HepG2 (cell line): ENCODE measurements around the gene PLEKHA6. TPM values are rescaled to one million over a fixed set of nuclear protein-coding genes. Genes with fewer than 3 reads are reported as not detected.

Source experiments
- BORCS8-MEF2B ChIP-seq: sonication (generic); formaldehyde crosslinking; IDR thresholded peaks from 2 replicates; pipeline ENCODE4 v1.8.0; 2022; ENCODE audit warnings: mild to moderate bottlenecking, missing genetic modification reagents
- CSRNP2 ChIP-seq: sonication (generic); formaldehyde crosslinking; conservative IDR thresholded peaks from 2 replicates; pipeline ENCODE4 v1.8.0; 2022; ENCODE audit warnings: low read depth, missing genetic modification reagents
- DDIT3 ChIP-seq: sonication (generic); formaldehyde crosslinking; IDR thresholded peaks from 2 replicates; pipeline ENCODE4 v1.4.0; 2020; ENCODE audit warnings: mild to moderate bottlenecking, missing genetic modification reagents
- GTF2F1 ChIP-seq: fragments of 150-350 bp; IDR thresholded peaks from 2 replicates; pipeline ENCODE4 v1.6.1; 2014; ENCODE audit warnings: low read length
- HDAC2 ChIP-seq: sonication (generic); formaldehyde crosslinking; IDR thresholded peaks from 2 replicates; pipeline ENCODE4 v1.4.0; 2020; ENCODE audit warnings: missing genetic modification reagents
- HMG20A ChIP-seq: IDR thresholded peaks from 2 replicates; pipeline ENCODE4 v1.6.1; 2016; ENCODE audit warnings: borderline replicate concordance
- JUNB ChIP-seq: sonication (generic); formaldehyde crosslinking; IDR thresholded peaks from 2 replicates; pipeline ENCODE4 v1.8.0; 2022; ENCODE audit warnings: missing genetic modification reagents, mild to moderate bottlenecking, borderline replicate concordance
- MEF2D ChIP-seq: sonication (generic); formaldehyde crosslinking; IDR thresholded peaks from 2 replicates; pipeline ENCODE4 v1.5.1; 2020; ENCODE audit warnings: mild to moderate bottlenecking, missing genetic modification reagents
- MLLT10 ChIP-seq: sonication (generic); formaldehyde crosslinking; IDR thresholded peaks from 2 replicates; pipeline ENCODE4 v1.4.0; 2020; ENCODE audit warnings: missing genetic modification reagents
- MYPOP ChIP-seq: sonication (generic); formaldehyde crosslinking; IDR thresholded peaks from 2 replicates; pipeline ENCODE4 v1.8.1; 2023; ENCODE audit warnings: mild to moderate bottlenecking, moderate library complexity, missing genetic modification reagents
- NFE2L2 ChIP-seq: fragments of 150-350 bp; IDR thresholded peaks from 2 replicates; pipeline ENCODE4 v1.6.1; 2014; ENCODE audit warnings: low read length
- NFYC ChIP-seq: IDR thresholded peaks from 2 replicates; pipeline ENCODE4 v1.6.1; 2016; ENCODE audit warnings: missing genetic modification reagents, missing compliant biosample characterization
- PAF1 ChIP-seq: IDR thresholded peaks from 2 replicates; pipeline ENCODE4 v1.6.1; 2016; ENCODE audit warnings: missing genetic modification reagents, missing compliant biosample characterization
- PHB2 ChIP-seq: fragments of 450-650 bp; IDR thresholded peaks from 2 replicates; pipeline ENCODE4 v1.6.1; 2018; ENCODE audit not compliant: partially characterized antibody
- RBM39 ChIP-seq: fragments of 200-400 bp; formaldehyde crosslinking; IDR thresholded peaks from one replicate; pipeline ENCODE4 v1.6.1; 2018; ENCODE audit warnings: antibody characterized with exemption, mild to moderate bottlenecking, low read depth, low read length; ENCODE audit not compliant: poor library complexity, severe bottlenecking
- SMAD9 ChIP-seq: sonication (generic); formaldehyde crosslinking; IDR thresholded peaks from 2 replicates; pipeline ENCODE4 v1.5.1; 2020; ENCODE audit warnings: mild to moderate bottlenecking, missing genetic modification reagents
- ZBTB38 ChIP-seq: sonication (generic); formaldehyde crosslinking; IDR thresholded peaks from 2 replicates; pipeline ENCODE4 v1.5.1; 2020; ENCODE audit warnings: mild to moderate bottlenecking, missing genetic modification reagents
- ZNF30 ChIP-seq: sonication (generic); formaldehyde crosslinking; IDR thresholded peaks from 2 replicates; pipeline ENCODE4 v1.5.0; 2020; ENCODE audit warnings: mild to moderate bottlenecking, missing genetic modification reagents
- ZNF484 ChIP-seq: sonication (generic); formaldehyde crosslinking; IDR thresholded peaks from 2 replicates; pipeline ENCODE4 v1.5.1; 2020; ENCODE audit warnings: mild to moderate bottlenecking, low read depth, missing genetic modification reagents, borderline replicate concordance
- ZNF501 ChIP-seq: sonication (generic); formaldehyde crosslinking; IDR thresholded peaks from 2 replicates; pipeline ENCODE4 v1.5.1; 2020; ENCODE audit warnings: mild to moderate bottlenecking, moderate library complexity, missing genetic modification reagents
- ZNF770 ChIP-seq: sonication (generic); formaldehyde crosslinking; IDR thresholded peaks from 2 replicates; pipeline ENCODE4 v1.5.0; 2020; ENCODE audit warnings: mild to moderate bottlenecking, missing genetic modification reagents
- ZSCAN25 ChIP-seq: sonication (generic); formaldehyde crosslinking; IDR thresholded peaks from 2 replicates; pipeline ENCODE4 v1.8.0; 2022; ENCODE audit warnings: mild to moderate bottlenecking, missing genetic modification reagents
- polyA plus RNA-seq, 8 experiments: library from polyadenylated mRNA; depleted of rRNA in 3 of 8; stranded (reverse) in 7 of 8; unstranded in 1 of 8; fragments of >200 nt; fragmentation: Illumina TruSeq in 4 of 8; extraction: Trizol in 4 of 8; gene quantifications; 2 replicates each; pipeline versions ENCODE4 v1.2.1 to v1.2.3, GENCODE V29; 2011 to 2016; ENCODE audit warnings: low read depth in 4 of 8, missing spikeins in 1 of 8, mixed read lengths in 1 of 8; ENCODE audit not compliant: insufficient read depth in 1 of 8
- total RNA-seq, 5 experiments: library from RNA; depleted of rRNA; stranded (reverse); fragments of >200 nt; fragmentation: Illumina TruSeq; extraction: Trizol; gene quantifications; 2 replicates each; pipeline ENCODE4 v1.2.3, GENCODE V29; 2016; ENCODE audit warnings: low read depth in 1 of 5
- TF ChIP-seq, protein P1 (sequence below): sonication (generic); formaldehyde crosslinking; conservative IDR thresholded peaks from 2 replicates; pipeline ENCODE4 v1.8.0; 2022; ENCODE audit warnings: missing genetic modification reagents

The PLEKHA6 gene
- total and polyA plus RNA-seq, 2 of the 13 experiments (the other 11 are each of a cell fraction or from before 2014, with no cell fraction given), result 5.3 to 11.4 TPM

- TF ChIP-seq ZSCAN25 (CRISPR knock-in tag), result peak; percentile 100
- peak; percentile 72 for TF ChIP-seq ZBTB38 (CRISPR knock-in tag)
- TF ChIP-seq JUNB, result no peak
- TF ChIP-seq GTF2F1, result no peak
- no peak for TF ChIP-seq MLLT10 (CRISPR knock-in tag)
- TF ChIP-seq HDAC2, result peak; percentile 98
- TF ChIP-seq ZNF501 (CRISPR knock-in tag), result peak; percentile 69; the same call in 1 of the 2 replicates
- no peak for TF ChIP-seq CSRNP2 (CRISPR knock-in tag)
- peak; percentile 65; the same call in 1 of the 2 replicates for TF ChIP-seq BORCS8-MEF2B (CRISPR knock-in tag)
- no peak for TF ChIP-seq RBM39
- TF ChIP-seq ZNF484 (CRISPR knock-in tag), result no peak
- TF ChIP-seq ZNF30 (CRISPR knock-in tag), result no peak; the same call in 1 of the 2 replicates
- no peak for TF ChIP-seq PHB2
- TF ChIP-seq, protein P1, sequence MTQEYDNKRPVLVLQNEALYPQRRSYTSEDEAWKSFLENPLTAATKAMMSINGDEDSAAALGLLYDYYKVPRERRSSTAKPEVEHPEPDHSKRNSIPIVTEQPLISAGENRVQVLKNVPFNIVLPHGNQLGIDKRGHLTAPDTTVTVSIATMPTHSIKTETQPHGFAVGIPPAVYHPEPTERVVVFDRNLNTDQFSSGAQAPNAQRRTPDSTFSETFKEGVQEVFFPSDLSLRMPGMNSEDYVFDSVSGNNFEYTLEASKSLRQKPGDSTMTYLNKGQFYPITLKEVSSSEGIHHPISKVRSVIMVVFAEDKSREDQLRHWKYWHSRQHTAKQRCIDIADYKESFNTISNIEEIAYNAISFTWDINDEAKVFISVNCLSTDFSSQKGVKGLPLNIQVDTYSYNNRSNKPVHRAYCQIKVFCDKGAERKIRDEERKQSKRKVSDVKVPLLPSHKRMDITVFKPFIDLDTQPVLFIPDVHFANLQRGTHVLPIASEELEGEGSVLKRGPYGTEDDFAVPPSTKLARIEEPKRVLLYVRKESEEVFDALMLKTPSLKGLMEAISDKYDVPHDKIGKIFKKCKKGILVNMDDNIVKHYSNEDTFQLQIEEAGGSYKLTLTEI (CRISPR knock-in tag), result no peak
- TF ChIP-seq MYPOP, result peak; percentile 81; the same call in 1 of the 2 replicates
- no peak; the same call in 1 of the 2 replicates for TF ChIP-seq MEF2D (CRISPR knock-in tag)
- TF ChIP-seq SMAD9 (CRISPR knock-in tag), result no peak
- TF ChIP-seq NFE2L2, result 0 out of 2 replicates have a peak, but pooled peaks have one; percentile 11
- TF ChIP-seq NFYC, result no peak; the same call in 1 of the 2 replicates
- TF ChIP-seq ZNF770 (CRISPR knock-in tag), result peak; percentile 27
- no peak for TF ChIP-seq DDIT3 (CRISPR knock-in tag)
- TF ChIP-seq HMG20A (CRISPR knock-in tag), result peak; percentile 43; the same call in 1 of the 2 replicates
- TF ChIP-seq PAF1 (CRISPR knock-in tag), result no peak
Observed at GRCh38 chr1:204254031-204254661, 105.6 kb downstream of the PLEKHA6 start (continued).
